ENCODE measurements around the gene LRRFIP1. TPM values are rescaled to one million over a fixed set of nuclear protein-coding genes. Genes with fewer than 3 reads are reported as not detected.
A peak's percentile ranks its signal among the peaks of the same experiment; 100 is the strongest.

LRRFIP1 gene
- total and polyA plus RNA-seq, 2 donors (not counting 3 experiments of a cell fraction or from before 2014, with no cell fraction given): 39.2 to 179 TPM

GRCh38 chr2:237744270-237744612 lies 116.9 kb downstream of the LRRFIP1 start:
- H3K4me3 ChIP-seq (replicated peaks in 1 of 3; ENCODE audit: insufficient read depth in 1 of 3, low read depth in 1 of 3, low read length in 3 of 3): no peak overlapping the region
- CTCF ChIA-PET: interaction anchor here (1.2 to 6.6 kb wide), 25 partner anchors 10 to 622 kb away, joined by 3 to 207 read pairs (median 15); no protein-coding TSS in a partner anchor
- peak overlapping the region; percentile 53 for H3K4me2 ChIP-seq (ENCODE audit: insufficient read depth, low read length)
- FAIRE-seq (no peak), DNase-seq (ENCODE audit: low read depth, low spot score) (no peak)
- no peak for TF ChIP-seq GATA2 (IDR thresholded peaks at IDR 0.05; ENCODE audit: insufficient read depth, insufficient read length, low read depth, low read length)
- TF ChIP-seq CTCF (IDR thresholded peaks at IDR 0.05; ENCODE audit: extremely low read depth in 1 of 2, insufficient read depth in 1 of 2, low read depth in 1 of 2, low read length in 2 of 2): no peak
- no peak for TF ChIP-seq EZH2 (IDR thresholded peaks at IDR 0.05; ENCODE audit: borderline replicate concordance, low read depth, low read length, severe bottlenecking)
- no peak for TF ChIP-seq POLR2A (IDR thresholded peaks at IDR 0.05; ENCODE audit: low read depth, low read length)
- no peak for TF ChIP-seq FOS (IDR thresholded peaks at IDR 0.05; ENCODE audit: borderline replicate concordance, insufficient read depth, low read length)
- no peak for TF ChIP-seq JUN (IDR thresholded peaks at IDR 0.05; ENCODE audit: borderline replicate concordance, insufficient read depth, insufficient read length, low read depth)
- TF ChIP-seq POLR2AphosphoS5 (IDR thresholded peaks at IDR 0.05; ENCODE audit: insufficient read depth, low read depth, low read length): no peak
- no peak for TF ChIP-seq MAX (IDR thresholded peaks at IDR 0.05; ENCODE audit: insufficient read depth, insufficient read length)
- no peak for TF ChIP-seq MYC (IDR thresholded peaks at IDR 0.05; ENCODE audit: low read depth, low read length)
- no peaks in the 10 kb centered on the region for H4K20me1 ChIP-seq (replicated peaks; ENCODE audit: control insufficient read depth, extremely low read depth, insufficient read depth, low read length)
- intact Hi-C loops (cut with micrococcal nuclease): loop anchor here (1.0 to 2.0 kb wide), 3 partner anchors 10 to 647 kb away; no protein-coding TSS in a partner anchor
- dilution Hi-C loops (cut with MboI; ENCODE audit: extremely low pct_ligation_motif_present, low sequenced_read_pairs): no loop called here
- H3K9me1 ChIP-seq (replicated peaks; ENCODE audit: control insufficient read depth, extremely low read depth, insufficient read depth, low read length): no peaks in the 10 kb centered on the region
- H3K27me3 ChIP-seq (ENCODE audit: control insufficient read depth in 2 of 2, insufficient read depth in 2 of 2, low read length in 2 of 2): no peaks in the 10 kb centered on the region
- POLR2A ChIA-PET: no interaction called here
- peaks cover 49% of the 10 kb centered on the region for H3K79me2 ChIP-seq (ENCODE audit: control insufficient read depth, insufficient read depth, low read length)
- H2AFZ ChIP-seq (ENCODE audit: low read depth, low read length): no peak overlapping the region
- no peaks in the 10 kb centered on the region for H3K9me3 ChIP-seq (replicated peaks; ENCODE audit: control insufficient read depth, insufficient read depth, low read length)
- H3K36me3 ChIP-seq (ENCODE audit: control insufficient read depth in 2 of 2, extremely low read depth in 1 of 2, insufficient read depth in 2 of 2, low read length in 2 of 2): peaks cover 0 to 7% of the 10 kb centered on the region in 2 experiments
- BruUV-seq (replicated peaks): no TSS peak
- peak overlapping the region; percentile 80 for H3K27ac ChIP-seq (ENCODE audit: insufficient read depth, low read depth, low read length)
- peaks cover 21% of the 10 kb centered on the region for H3K4me1 ChIP-seq (ENCODE audit: control insufficient read depth, extremely low read depth, insufficient read depth, low read length)
- H3K9ac ChIP-seq (replicated peaks; ENCODE audit: extremely low read depth, insufficient read depth, low read length): peak overlapping the region; percentile 38

Measured in endothelial cell of umbilical vein (primary cell).